Endothelial cell of umbilical vein (primary cell): ENCODE data around the gene ZNF283. TPM values are rescaled to one million over a fixed set of nuclear protein-coding genes. Genes with fewer than 3 reads are reported as not detected.

Experiments used
- BruUV-seq: library from RNA; stranded (reverse); fragments of 400-500 nt; replicated peaks from 2 replicates; lab custom pipeline; 2021; lab: Mats Ljungman, UMichigan
- CTCF ChIA-PET: fragments of 300-600, 350-600 bp; sonication (Branson Sonifier 250); formaldehyde crosslinking; loops from one replicate; lab custom pipeline; 2021; ENCODE audit warnings: antibody characterized with exemption, inconsistent platforms; lab: Charles Lee
- POLR2A ChIA-PET: fragments of 300-600, 350-600 bp; sonication (Branson Sonifier 250); formaldehyde crosslinking; loops from one replicate; lab custom pipeline; 2021; ENCODE audit warnings: antibody characterized with exemption, inconsistent platforms; lab: Charles Lee
- DNase-seq: peaks from one replicate; pipeline ENCODE4 v3.0.0-alpha.2; 2011; ENCODE audit warnings: low read depth, low spot score
- FAIRE-seq: peaks from 2 replicates; lab custom pipeline; 2011; peaks lifted over from hg19 to GRCh38; lab: Jason Lieb, UNC
- H2AFZ ChIP-seq: 2 replicates; pipeline ENCODE4 v1.6.0; 2012; ENCODE audit warnings: low read depth, low read length, control low read depth, inconsistent platforms
- H3K27ac ChIP-seq: 2 replicates; pipeline ENCODE4 v1.5.1; 2011; ENCODE audit warnings: low read depth, mild to moderate bottlenecking, control low read depth, low read length, moderate library complexity; ENCODE audit not compliant: insufficient read depth
- H3K27me3 ChIP-seq, 2 experiments: 2 replicates each; pipeline versions ENCODE4 v1.6.0 to v1.6.1; 2011; ENCODE audit warnings: low read length in 2 of 2, mixed read lengths in 1 of 2; ENCODE audit not compliant: control insufficient read depth in 2 of 2, insufficient read depth in 2 of 2
- H3K36me3 ChIP-seq, 2 experiments: 2 replicates in 1 of 2; 3 replicates in 1 of 2; pipeline ENCODE4 v1.5.1; 2011; ENCODE audit warnings: low read length in 2 of 2, mild to moderate bottlenecking in 1 of 2, moderate library complexity in 1 of 2; ENCODE audit not compliant: control insufficient read depth in 2 of 2, insufficient read depth in 2 of 2; ENCODE audit errors: extremely low read depth in 1 of 2
- H3K4me1 ChIP-seq: 3 replicates; pipeline ENCODE4 v1.5.1; 2011; ENCODE audit warnings: mild to moderate bottlenecking, low read length; ENCODE audit not compliant: control insufficient read depth, insufficient read depth; ENCODE audit errors: extremely low read depth
- H3K4me2 ChIP-seq: 2 replicates; pipeline ENCODE4 v1.6.1; 2011; ENCODE audit warnings: low read length, control low read depth, mixed read lengths; ENCODE audit not compliant: insufficient read depth
- H3K4me3 ChIP-seq, 3 experiments: fragments of 200-600 bp in 1 of 3; sonication (generic), shearing (Covaris generic) in 1 of 3; replicated peaks in 1 of 3; 2 replicates each; pipeline ENCODE4 v1.5.1; 2011 to 2016; ENCODE audit warnings: control low read depth in 3 of 3, low read length in 3 of 3, mild to moderate bottlenecking in 2 of 3, inconsistent platforms in 1 of 3, low read depth in 1 of 3, moderate library complexity in 1 of 3; ENCODE audit not compliant: insufficient read depth in 1 of 3
- H3K79me2 ChIP-seq: 2 replicates; pipeline ENCODE4 v1.6.0; 2012; ENCODE audit warnings: low read length, inconsistent platforms; ENCODE audit not compliant: control insufficient read depth, insufficient read depth
- H3K9ac ChIP-seq: replicated peaks from 2 replicates; pipeline ENCODE3; 2011; ENCODE audit warnings: low read length, control low read depth; ENCODE audit not compliant: insufficient read depth; ENCODE audit errors: extremely low read depth
- H3K9me1 ChIP-seq: replicated peaks from 3 replicates; pipeline ENCODE4 v1.6.0; 2011; ENCODE audit warnings: mild to moderate bottlenecking, low read length; ENCODE audit not compliant: control insufficient read depth, insufficient read depth; ENCODE audit errors: extremely low read depth
- H3K9me3 ChIP-seq: replicated peaks from 2 replicates; pipeline ENCODE4 v1.5.1; 2012; ENCODE audit warnings: low read length, inconsistent platforms; ENCODE audit not compliant: control insufficient read depth, insufficient read depth
- H4K20me1 ChIP-seq: replicated peaks from 2 replicates; pipeline ENCODE3; 2011; ENCODE audit warnings: mild to moderate bottlenecking, low read length; ENCODE audit not compliant: control insufficient read depth, insufficient read depth; ENCODE audit errors: extremely low read depth
- EZH2 ChIP-seq: IDR thresholded peaks from 2 replicates; pipeline ENCODE4 v1.6.1; 2012; ENCODE audit warnings: borderline replicate concordance, low read depth, mild to moderate bottlenecking, moderate library complexity, low read length, inconsistent platforms; ENCODE audit not compliant: severe bottlenecking
- FOS ChIP-seq: IDR thresholded peaks from 2 replicates; pipeline ENCODE4 v1.6.1; 2011; ENCODE audit warnings: mild to moderate bottlenecking, low read length, moderate library complexity, borderline replicate concordance; ENCODE audit not compliant: insufficient read depth
- GATA2 ChIP-seq: IDR thresholded peaks from 2 replicates; pipeline ENCODE4 v1.7.0; 2011; ENCODE audit warnings: low read depth, mild to moderate bottlenecking, moderate library complexity, mixed read lengths, low read length; ENCODE audit not compliant: insufficient read length, insufficient read depth
- JUN ChIP-seq: IDR thresholded peaks from 2 replicates; pipeline ENCODE4 v1.6.1; 2011; ENCODE audit warnings: borderline replicate concordance, low read depth; ENCODE audit not compliant: insufficient read length, insufficient read depth
- POLR2A ChIP-seq: IDR thresholded peaks from 2 replicates; pipeline ENCODE4 v1.6.1; 2012; ENCODE audit warnings: low read depth, mild to moderate bottlenecking, control low read depth, low read length
- dilution Hi-C: fragments of 300-500 bp; cut with MboI; formaldehyde crosslinking; loops from one replicate; pipeline ENCODE4 v1.15.0; 2019; ENCODE audit warnings: low sequenced_read_pairs; ENCODE audit not compliant: extremely low pct_ligation_motif_present
- intact Hi-C: fragments of 100-400 bp; cut with micrococcal nuclease; formaldehyde crosslinking; loops from one replicate; pipeline ENCODE4 v1.10.0; 2022
- polyA plus RNA-seq, 4 experiments: library from polyadenylated mRNA; depleted of rRNA in 3 of 4; stranded (reverse) in 3 of 4; unstranded in 1 of 4; fragments of >200 nt; gene quantifications; 2 replicates each; pipeline versions ENCODE4 v1.2.1 to v1.2.3, GENCODE V29; 2011 to 2012; ENCODE audit warnings: missing spikeins in 1 of 4
- total RNA-seq: library from RNA; stranded (reverse); gene quantifications from 2 replicates; pipeline ENCODE4 v1.2.3, GENCODE V29; 2021
- TF ChIP-seq, protein P1 (sequence below), 2 donors: IDR thresholded peaks; 1 replicate in 1 of 2; 2 replicates in 1 of 2; pipeline ENCODE4 v1.5.1; 2011; ENCODE audit warnings: low read length in 2 of 2, mild to moderate bottlenecking in 2 of 2, moderate library complexity in 2 of 2, control low read depth in 1 of 2, inconsistent platforms in 1 of 2, low read depth in 1 of 2; ENCODE audit not compliant: insufficient read depth in 1 of 2; ENCODE audit errors: extremely low read depth in 1 of 2
- TF ChIP-seq, protein P2 (sequence below): IDR thresholded peaks from 2 replicates; pipeline ENCODE4 v1.6.1; 2011; ENCODE audit not compliant: insufficient read depth, insufficient read length

Gene ZNF283
- total and polyA plus RNA-seq, 2 donors (not counting 3 experiments of a cell fraction or from before 2014, with no cell fraction given), result 1.9 to 10.7 TPM

- H3K9ac ChIP-seq, result no peak overlapping the region
- no peaks in the 10 kb centered on the region for H3K79me2 ChIP-seq
- dilution Hi-C loops, result no loop called here
- H4K20me1 ChIP-seq, result no peaks in the 10 kb centered on the region
- H3K9me1 ChIP-seq, result no peaks in the 10 kb centered on the region
- CTCF ChIA-PET, result interaction anchor here (0.6 to 5.0 kb wide), 53 partner anchors 8 to 377 kb away, joined by 3 to 136 read pairs (median 5); partner anchors contain the start of genes PLAUR, SMG9, ZNF221 and ZNF283
- no TSS peak for BruUV-seq
- no peak overlapping the region for H3K4me2 ChIP-seq
- FAIRE-seq (peak; percentile 84), DNase-seq (peak; percentile 58)
- H3K4me1 ChIP-seq, result no peaks in the 10 kb centered on the region
- POLR2A ChIA-PET, result interaction anchor here (0.5 to 0.6 kb wide), 2 partner anchors 17 to 107 kb away, joined by 4 to 6 read pairs; partner anchors contain the start of gene ZNF283
- H3K9me3 ChIP-seq, result no peaks in the 10 kb centered on the region
- no peak overlapping the region for H3K4me3 ChIP-seq
- intact Hi-C loops, result loop anchor here (1.0 to 5.0 kb wide), 3 partner anchors 65 to 363 kb away; no protein-coding TSS in a partner anchor
- H3K27ac ChIP-seq, result no peak overlapping the region
- H3K36me3 ChIP-seq, result no peaks in the 10 kb centered on the region
- TF ChIP-seq, protein P1, sequence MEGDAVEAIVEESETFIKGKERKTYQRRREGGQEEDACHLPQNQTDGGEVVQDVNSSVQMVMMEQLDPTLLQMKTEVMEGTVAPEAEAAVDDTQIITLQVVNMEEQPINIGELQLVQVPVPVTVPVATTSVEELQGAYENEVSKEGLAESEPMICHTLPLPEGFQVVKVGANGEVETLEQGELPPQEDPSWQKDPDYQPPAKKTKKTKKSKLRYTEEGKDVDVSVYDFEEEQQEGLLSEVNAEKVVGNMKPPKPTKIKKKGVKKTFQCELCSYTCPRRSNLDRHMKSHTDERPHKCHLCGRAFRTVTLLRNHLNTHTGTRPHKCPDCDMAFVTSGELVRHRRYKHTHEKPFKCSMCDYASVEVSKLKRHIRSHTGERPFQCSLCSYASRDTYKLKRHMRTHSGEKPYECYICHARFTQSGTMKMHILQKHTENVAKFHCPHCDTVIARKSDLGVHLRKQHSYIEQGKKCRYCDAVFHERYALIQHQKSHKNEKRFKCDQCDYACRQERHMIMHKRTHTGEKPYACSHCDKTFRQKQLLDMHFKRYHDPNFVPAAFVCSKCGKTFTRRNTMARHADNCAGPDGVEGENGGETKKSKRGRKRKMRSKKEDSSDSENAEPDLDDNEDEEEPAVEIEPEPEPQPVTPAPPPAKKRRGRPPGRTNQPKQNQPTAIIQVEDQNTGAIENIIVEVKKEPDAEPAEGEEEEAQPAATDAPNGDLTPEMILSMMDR (IDR thresholded peaks at IDR 0.05; ENCODE audit: extremely low read depth in 1 of 2, insufficient read depth in 1 of 2, low read depth in 1 of 2, low read length in 2 of 2), result peak; percentile 32 to 34
- no peak for TF ChIP-seq JUN
- no peak overlapping the region for H2AFZ ChIP-seq
- H3K27me3 ChIP-seq, result no peaks in the 10 kb centered on the region
Observed at GRCh38 chr19:43809762-43810696, 17.1 kb upstream of the ZNF283 start.

- Histone ChIP-seq H3K27me3 (no peaks in the 10 kb centered on the region), H3K4me3 (no peak overlapping the region), H3K9me3 (no peaks in the 10 kb centered on the region), H3K4me2 (no peak overlapping the region), H3K27ac (no peak overlapping the region), H4K20me1 (no peaks in the 10 kb centered on the region), H3K9ac (no peak overlapping the region), H3K79me2 (no peaks in the 10 kb centered on the region), H3K4me1 (no peaks in the 10 kb centered on the region), H2AFZ (no peak overlapping the region), H3K36me3 (no peaks in the 10 kb centered on the region), H3K9me1 (no peaks in the 10 kb centered on the region)
- FAIRE-seq, result no peak
- dilution Hi-C loops (no loop called here), intact Hi-C loops (no loop called here)
- ChIA-PET CTCF (interaction anchor here (5.0 kb wide), 1 partner anchor 66 kb away, joined by 136 read pairs; no protein-coding TSS in a partner anchor), POLR2A (no interaction called here)
- no peak for TF ChIP-seq EZH2
- TF ChIP-seq, protein P1 (IDR thresholded peaks at IDR 0.05; ENCODE audit: extremely low read depth in 1 of 2, insufficient read depth in 1 of 2, low read depth in 1 of 2, low read length in 2 of 2), result no peak
- no peak for TF ChIP-seq GATA2
- TF ChIP-seq POLR2A, result no peak
- TF ChIP-seq, protein P2, sequence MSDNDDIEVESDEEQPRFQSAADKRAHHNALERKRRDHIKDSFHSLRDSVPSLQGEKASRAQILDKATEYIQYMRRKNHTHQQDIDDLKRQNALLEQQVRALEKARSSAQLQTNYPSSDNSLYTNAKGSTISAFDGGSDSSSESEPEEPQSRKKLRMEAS, result no peak
- TF ChIP-seq JUN, result no peak
- TF ChIP-seq FOS, result no peak
- DNase-seq, result no peak
- BruUV-seq, result no TSS peak
Observed at GRCh38 chr19:43811837-43812236, 15.3 kb upstream of the ZNF283 start.
